Brain microvascular endothelial cell (primary cell): ENCODE measurements around the gene KLF13.

Experiments used
- DNase-seq: peaks from one replicate; pipeline ENCODE4 v3.0.0-alpha.2; 2020
- H3K27ac ChIP-seq: fragments of 250-450 bp; sonication (Bioruptor Pico); 2 replicates; pipeline ENCODE4 v1.5.1; 2020; ENCODE audit warnings: mild to moderate bottlenecking, moderate library complexity
- H3K27me3 ChIP-seq: fragments of 250-450 bp; sonication (Bioruptor Pico); replicated peaks from 2 replicates; pipeline ENCODE4 v1.5.1; 2020; ENCODE audit warnings: mild to moderate bottlenecking
- H3K36me3 ChIP-seq: fragments of 250-450 bp; sonication (Bioruptor Pico); replicated peaks from 2 replicates; pipeline ENCODE4 v1.5.1; 2020; ENCODE audit warnings: mild to moderate bottlenecking
- H3K4me3 ChIP-seq: 2 replicates; pipeline ENCODE4 v1.5.1; 2011; ENCODE audit warnings: low read depth, mild to moderate bottlenecking, control low read depth, low read length, moderate library complexity
- CTCF ChIP-seq: IDR thresholded peaks from 2 replicates; pipeline ENCODE4 v1.5.1; 2011; ENCODE audit warnings: low read depth, mild to moderate bottlenecking, moderate library complexity, low read length, control low read depth, inconsistent platforms; ENCODE audit errors: missing control alignments
- in situ Hi-C: cut with HindIII; loops from 2 replicates; pipeline ENCODE4 v1.10.0; 2017; ENCODE audit warnings: low sequenced_read_pairs, low pct_ligation_motif_present

KLF13 gene

GRCh38 chr15:31391687-31392671 is 65.3 kb downstream of the KLF13 start:
- Histone ChIP-seq H3K27ac (peak overlapping the region; percentile 5), H3K27me3 (no peaks in the 10 kb centered on the region), H3K4me3 (peak overlapping the region; percentile 66), H3K36me3 (no peaks in the 10 kb centered on the region)
- in situ Hi-C loops = no loop called here
- no peak for DNase-seq
- TF ChIP-seq CTCF = no peak

GRCh38 chr15:31392761-31393401 is 66.2 kb downstream of the KLF13 start:
- no peak for TF ChIP-seq CTCF
- no peaks in the 10 kb centered on the region for H3K36me3 ChIP-seq
- H3K27me3 ChIP-seq = no peaks in the 10 kb centered on the region
- DNase-seq = no peak
- H3K27ac ChIP-seq = no peak overlapping the region
- peak overlapping the region; percentile 66 for H3K4me3 ChIP-seq
- in situ Hi-C loops = no loop called here

GRCh38 chr15:31393444-31394091 is 66.9 kb downstream of the KLF13 start:
- no peak for DNase-seq
- Histone ChIP-seq H3K36me3 (no peaks in the 10 kb centered on the region), H3K4me3 (no peak overlapping the region), H3K27ac (no peak overlapping the region), H3K27me3 (no peaks in the 10 kb centered on the region)
- in situ Hi-C loops = no loop called here
- TF ChIP-seq CTCF = no peak

- H3K4me3 ChIP-seq = peak overlapping the region; percentile 9
- no peak overlapping the region for H3K27ac ChIP-seq
- no peaks in the 10 kb centered on the region for H3K36me3 ChIP-seq
- TF ChIP-seq CTCF = no peak
- in situ Hi-C loops = no loop called here
- peak; percentile 47 for DNase-seq
- no peaks in the 10 kb centered on the region for H3K27me3 ChIP-seq
These were observed 70.4 kb downstream of the KLF13 start for GRCh38 chr15:31396881-31397560.

GRCh38 chr15:31397851-31398661 is 71.4 kb downstream of the KLF13 start:
- Histone ChIP-seq H3K4me3 (no peak overlapping the region), H3K27ac (no peak overlapping the region)
- in situ Hi-C loops = no loop called here

More at GRCh38 chr15:31397851-31398661, 71.4 kb downstream of the KLF13 start:
- no peak for TF ChIP-seq CTCF
- no peak for DNase-seq
- Histone ChIP-seq H3K27me3 (no peaks in the 10 kb centered on the region), H3K36me3 (no peaks in the 10 kb centered on the region)
